ENCODE measurements around the gene CBARP. TPM values are rescaled to one million over a fixed set of nuclear protein-coding genes. Genes with fewer than 3 reads are reported as not detected.

CBARP gene
- total RNA-seq, 1 experiment from 2014 or later: 23.8 TPM

DNA sequence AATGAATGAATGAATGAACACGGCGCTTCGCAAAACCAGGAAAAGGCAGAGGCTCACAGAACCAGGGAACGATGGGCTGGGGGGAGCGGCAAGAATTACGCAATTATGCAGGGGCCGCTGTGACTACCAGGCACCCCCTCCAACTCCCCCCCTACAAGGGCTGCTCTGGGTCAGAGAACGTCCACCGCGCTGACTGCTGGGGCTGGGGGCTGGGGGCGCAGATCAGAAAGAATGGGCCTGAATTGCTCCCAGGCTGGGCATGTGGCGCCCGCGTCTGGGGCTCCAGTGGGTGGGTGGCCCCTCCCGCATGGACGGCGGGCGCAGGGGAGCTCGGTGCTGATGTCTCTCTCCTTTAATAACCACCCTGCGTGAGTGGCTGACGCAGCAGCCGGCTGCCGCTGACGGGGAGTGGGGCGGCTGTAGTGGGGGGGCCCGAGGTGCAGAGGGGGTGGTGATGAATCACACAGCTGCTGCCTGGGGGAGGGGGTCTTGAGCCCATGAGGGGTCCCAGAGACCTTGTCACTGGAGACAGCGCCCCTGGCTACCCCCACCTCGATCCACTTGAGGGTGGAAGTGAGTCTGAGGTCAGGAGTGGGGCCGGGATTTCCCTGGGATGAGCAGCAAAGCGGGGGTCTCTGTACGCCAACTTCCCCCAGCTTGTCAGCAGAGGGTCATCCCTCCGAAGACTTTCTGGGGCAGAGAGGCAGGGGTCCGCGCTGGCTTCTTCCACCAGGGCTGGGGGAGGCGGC is 29.8 kb upstream of the CBARP start:
- no peaks in the 10 kb centered on the region for H3K9me2 ChIP-seq (ENCODE audit: insufficient read depth)
- H3K9ac ChIP-seq (ENCODE audit: low read length): peak overlapping the region; percentile 98
- POLR2A ChIA-PET: interaction anchor here (0.8 to 3.0 kb wide), 2 partner anchors 15 to 23 kb away, joined by 3 to 29 read pairs; no protein-coding TSS in a partner anchor
- RAD21 ChIA-PET (ENCODE audit: low non-redundant PET in 1 of 2, low total read pairs in 2 of 2, uncharacterized antibody in 2 of 2, unreplicated experiment in 2 of 2): no interaction called here
- peak overlapping the region; percentile 97 for H3K4me2 ChIP-seq (ENCODE audit: low read length)
- BruUV-seq (replicated peaks): no TSS peak
- H3K27me3 ChIP-seq (ENCODE audit: insufficient read depth, low read length): no peaks in the 10 kb centered on the region
- DNase-seq (ENCODE audit: low read depth, low spot score) (no peak), ATAC-seq (no peak)
- H3K36me3 ChIP-seq (ENCODE audit: control insufficient read depth in 1 of 2, insufficient read depth in 2 of 2, low read length in 2 of 2): peaks cover 15 to 18% of the 10 kb centered on the region in 2 experiments; a peak in 3 of 4 replicates
- H2AFZ ChIP-seq (ENCODE audit: low read depth, low read length, poor library complexity, severe bottlenecking): no peak overlapping the region
- intact Hi-C loops (cut with micrococcal nuclease): no loop called here
- peaks cover 31% of the 10 kb centered on the region for H3K79me2 ChIP-seq (ENCODE audit: insufficient read depth, low read length)
- TF ChIP-seq TCF7L2 (IDR thresholded peaks at IDR 0.05; ENCODE audit: borderline replicate concordance, extremely low read depth, insufficient read depth, insufficient read length): no peak
- TF ChIP-seq, protein P1, sequence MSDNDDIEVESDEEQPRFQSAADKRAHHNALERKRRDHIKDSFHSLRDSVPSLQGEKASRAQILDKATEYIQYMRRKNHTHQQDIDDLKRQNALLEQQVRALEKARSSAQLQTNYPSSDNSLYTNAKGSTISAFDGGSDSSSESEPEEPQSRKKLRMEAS (IDR thresholded peaks at IDR 0.05): no peak
- TF ChIP-seq REST (IDR thresholded peaks at IDR 0.05; ENCODE audit: low read depth): no peak
- no peak for TF ChIP-seq CTCF (IDR thresholded peaks at IDR 0.05 in 2 of 3, conservative IDR thresholded peaks at IDR 0.05 in 1 of 3; ENCODE audit: borderline replicate concordance in 1 of 3, insufficient read depth in 1 of 3, low read depth in 2 of 3, low read length in 2 of 3)
- no peak for TF ChIP-seq SIN3A (IDR thresholded peaks at IDR 0.05; ENCODE audit: low read depth)
- TF ChIP-seq, protein P2, sequence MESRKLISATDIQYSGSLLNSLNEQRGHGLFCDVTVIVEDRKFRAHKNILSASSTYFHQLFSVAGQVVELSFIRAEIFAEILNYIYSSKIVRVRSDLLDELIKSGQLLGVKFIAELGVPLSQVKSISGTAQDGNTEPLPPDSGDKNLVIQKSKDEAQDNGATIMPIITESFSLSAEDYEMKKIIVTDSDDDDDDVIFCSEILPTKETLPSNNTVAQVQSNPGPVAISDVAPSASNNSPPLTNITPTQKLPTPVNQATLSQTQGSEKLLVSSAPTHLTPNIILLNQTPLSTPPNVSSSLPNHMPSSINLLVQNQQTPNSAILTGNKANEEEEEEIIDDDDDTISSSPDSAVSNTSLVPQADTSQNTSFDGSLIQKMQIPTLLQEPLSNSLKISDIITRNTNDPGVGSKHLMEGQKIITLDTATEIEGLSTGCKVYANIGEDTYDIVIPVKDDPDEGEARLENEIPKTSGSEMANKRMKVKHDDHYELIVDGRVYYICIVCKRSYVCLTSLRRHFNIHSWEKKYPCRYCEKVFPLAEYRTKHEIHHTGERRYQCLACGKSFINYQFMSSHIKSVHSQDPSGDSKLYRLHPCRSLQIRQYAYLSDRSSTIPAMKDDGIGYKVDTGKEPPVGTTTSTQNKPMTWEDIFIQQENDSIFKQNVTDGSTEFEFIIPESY (IDR thresholded peaks at IDR 0.05; ENCODE audit: extremely low read depth, insufficient replicate concordance, low read length): no peak
- TF ChIP-seq ZNF274 (IDR thresholded peaks at IDR 0.05; ENCODE audit: low read depth, low read length): no peak
- TF ChIP-seq POLR2AphosphoS5 (IDR thresholded peaks at IDR 0.05; ENCODE audit: low read depth, low read length): no peak
- no peak for TF ChIP-seq EZH2 (IDR thresholded peaks at IDR 0.05)
- TF ChIP-seq EZH2phosphoT487 (IDR thresholded peaks at IDR 0.05; ENCODE audit: borderline replicate concordance): no peak
- TF ChIP-seq YY1 (IDR thresholded peaks at IDR 0.05; ENCODE audit: extremely low read depth, insufficient replicate concordance, low read depth, low read length): no peak
- TF ChIP-seq SRF (IDR thresholded peaks at IDR 0.05; ENCODE audit: low read depth): no peak
- TF ChIP-seq CEBPB (IDR thresholded peaks at IDR 0.05; ENCODE audit: low read depth): no peak
- TF ChIP-seq JUND (IDR thresholded peaks at IDR 0.05): no peak
- TF ChIP-seq FOSL1 (IDR thresholded peaks at IDR 0.05; ENCODE audit: low read depth): no peak
- TF ChIP-seq POLR2A (IDR thresholded peaks at IDR 0.05; ENCODE audit: borderline replicate concordance, extremely low read depth, insufficient read depth, insufficient read length): no peak
- no peak for TF ChIP-seq SP1 (IDR thresholded peaks at IDR 0.05; ENCODE audit: low read depth)
- TF ChIP-seq ZFX (IDR thresholded peaks at IDR 0.05): no peak
- CTCF ChIA-PET: interaction anchor here (6.5 kb wide), 1 partner anchor 23 kb away, joined by 325 read pairs; no protein-coding TSS in a partner anchor
- H3K4me3 ChIP-seq (replicated peaks in 1 of 2; ENCODE audit: low read depth in 1 of 2, low read length in 2 of 2): peak overlapping the region; percentile 43 to 59
- H4K20me1 ChIP-seq (ENCODE audit: insufficient read depth): no peaks in the 10 kb centered on the region
- H3K9me3 ChIP-seq (ENCODE audit: control insufficient read depth in 1 of 2, insufficient read depth in 1 of 2, low read depth in 1 of 2, low read length in 2 of 2): no peaks in the 10 kb centered on the region
- H3K4me1 ChIP-seq (ENCODE audit: control insufficient read depth in 1 of 2, insufficient read depth in 2 of 2, low read length in 2 of 2): peaks cover 48 to 87% of the 10 kb centered on the region in 2 experiments
- H3K27ac ChIP-seq (ENCODE audit: low read depth, low read length): peak overlapping the region; percentile 99
